ENCODE results near the gene AK4. TPM values are rescaled to one million over a fixed set of nuclear protein-coding genes. Genes with fewer than 3 reads are reported as not detected.

The AK4 gene
- total and polyA plus RNA-seq, 4 donors, result 52.3 to 106 (median 59.3) TPM

DNA sequence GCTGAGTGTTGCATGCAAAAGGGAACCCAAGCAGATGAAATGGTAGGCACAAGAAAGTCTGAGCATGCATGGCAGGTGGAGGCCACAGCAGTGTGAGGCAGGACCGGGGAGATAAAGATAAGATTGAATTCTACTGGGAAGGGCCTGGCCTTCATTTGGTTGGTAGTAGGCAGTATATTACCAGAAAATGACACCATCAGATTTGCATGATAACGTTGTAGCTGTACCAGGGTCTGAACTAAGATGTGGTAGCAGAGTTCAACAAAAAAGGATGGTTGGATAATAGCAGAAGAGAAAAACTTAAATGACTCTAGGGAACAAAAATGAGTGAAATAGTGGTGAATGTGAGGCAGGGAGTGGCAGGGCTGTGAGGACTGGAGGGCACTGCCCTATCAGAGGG, 85.8 kb downstream of the AK4 start:
- 81% methylated on average over 2 of the region's 2 CpGs for WGBS
- no peaks in the 10 kb centered on the region for H3K4me1 ChIP-seq (ENCODE audit: control insufficient read depth in 4 of 4, insufficient read depth in 4 of 4, low read length in 3 of 4)
- H3K9me3 ChIP-seq (ENCODE audit: control insufficient read depth in 4 of 4, low read length in 3 of 4), result no peaks in the 10 kb centered on the region
- TF ChIP-seq RAD21 (IDR thresholded peaks at IDR 0.05), result no peak
- TF ChIP-seq, protein P1, sequence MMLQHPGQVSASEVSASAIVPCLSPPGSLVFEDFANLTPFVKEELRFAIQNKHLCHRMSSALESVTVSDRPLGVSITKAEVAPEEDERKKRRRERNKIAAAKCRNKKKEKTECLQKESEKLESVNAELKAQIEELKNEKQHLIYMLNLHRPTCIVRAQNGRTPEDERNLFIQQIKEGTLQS (IDR thresholded peaks at IDR 0.05), result no peak
- TF ChIP-seq NR2F2 (IDR thresholded peaks at IDR 0.05), result no peak
- TF ChIP-seq GABPA (IDR thresholded peaks at IDR 0.05 in 1 of 2, conservative IDR thresholded peaks at IDR 0.05 in 1 of 2), result no peak
- TF ChIP-seq FOXA1 (IDR thresholded peaks at IDR 0.05), result no peak
- no peak for TF ChIP-seq EGR1 (IDR thresholded peaks at IDR 0.05; ENCODE audit: low read depth in 2 of 2)
- TF ChIP-seq, protein P2, sequence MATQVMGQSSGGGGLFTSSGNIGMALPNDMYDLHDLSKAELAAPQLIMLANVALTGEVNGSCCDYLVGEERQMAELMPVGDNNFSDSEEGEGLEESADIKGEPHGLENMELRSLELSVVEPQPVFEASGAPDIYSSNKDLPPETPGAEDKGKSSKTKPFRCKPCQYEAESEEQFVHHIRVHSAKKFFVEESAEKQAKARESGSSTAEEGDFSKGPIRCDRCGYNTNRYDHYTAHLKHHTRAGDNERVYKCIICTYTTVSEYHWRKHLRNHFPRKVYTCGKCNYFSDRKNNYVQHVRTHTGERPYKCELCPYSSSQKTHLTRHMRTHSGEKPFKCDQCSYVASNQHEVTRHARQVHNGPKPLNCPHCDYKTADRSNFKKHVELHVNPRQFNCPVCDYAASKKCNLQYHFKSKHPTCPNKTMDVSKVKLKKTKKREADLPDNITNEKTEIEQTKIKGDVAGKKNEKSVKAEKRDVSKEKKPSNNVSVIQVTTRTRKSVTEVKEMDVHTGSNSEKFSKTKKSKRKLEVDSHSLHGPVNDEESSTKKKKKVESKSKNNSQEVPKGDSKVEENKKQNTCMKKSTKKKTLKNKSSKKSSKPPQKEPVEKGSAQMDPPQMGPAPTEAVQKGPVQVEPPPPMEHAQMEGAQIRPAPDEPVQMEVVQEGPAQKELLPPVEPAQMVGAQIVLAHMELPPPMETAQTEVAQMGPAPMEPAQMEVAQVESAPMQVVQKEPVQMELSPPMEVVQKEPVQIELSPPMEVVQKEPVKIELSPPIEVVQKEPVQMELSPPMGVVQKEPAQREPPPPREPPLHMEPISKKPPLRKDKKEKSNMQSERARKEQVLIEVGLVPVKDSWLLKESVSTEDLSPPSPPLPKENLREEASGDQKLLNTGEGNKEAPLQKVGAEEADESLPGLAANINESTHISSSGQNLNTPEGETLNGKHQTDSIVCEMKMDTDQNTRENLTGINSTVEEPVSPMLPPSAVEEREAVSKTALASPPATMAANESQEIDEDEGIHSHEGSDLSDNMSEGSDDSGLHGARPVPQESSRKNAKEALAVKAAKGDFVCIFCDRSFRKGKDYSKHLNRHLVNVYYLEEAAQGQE (IDR thresholded peaks at IDR 0.05), result no peak
- TF ChIP-seq, protein P3, sequence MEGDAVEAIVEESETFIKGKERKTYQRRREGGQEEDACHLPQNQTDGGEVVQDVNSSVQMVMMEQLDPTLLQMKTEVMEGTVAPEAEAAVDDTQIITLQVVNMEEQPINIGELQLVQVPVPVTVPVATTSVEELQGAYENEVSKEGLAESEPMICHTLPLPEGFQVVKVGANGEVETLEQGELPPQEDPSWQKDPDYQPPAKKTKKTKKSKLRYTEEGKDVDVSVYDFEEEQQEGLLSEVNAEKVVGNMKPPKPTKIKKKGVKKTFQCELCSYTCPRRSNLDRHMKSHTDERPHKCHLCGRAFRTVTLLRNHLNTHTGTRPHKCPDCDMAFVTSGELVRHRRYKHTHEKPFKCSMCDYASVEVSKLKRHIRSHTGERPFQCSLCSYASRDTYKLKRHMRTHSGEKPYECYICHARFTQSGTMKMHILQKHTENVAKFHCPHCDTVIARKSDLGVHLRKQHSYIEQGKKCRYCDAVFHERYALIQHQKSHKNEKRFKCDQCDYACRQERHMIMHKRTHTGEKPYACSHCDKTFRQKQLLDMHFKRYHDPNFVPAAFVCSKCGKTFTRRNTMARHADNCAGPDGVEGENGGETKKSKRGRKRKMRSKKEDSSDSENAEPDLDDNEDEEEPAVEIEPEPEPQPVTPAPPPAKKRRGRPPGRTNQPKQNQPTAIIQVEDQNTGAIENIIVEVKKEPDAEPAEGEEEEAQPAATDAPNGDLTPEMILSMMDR (IDR thresholded peaks at IDR 0.05; ENCODE audit: low read depth, low read length, missing input control), result no peak
- no peak for TF ChIP-seq RXRA (IDR thresholded peaks at IDR 0.05)
- no peak for TF ChIP-seq JUND (IDR thresholded peaks at IDR 0.05)
- TF ChIP-seq HNF4G (IDR thresholded peaks at IDR 0.05), result no peak
- no peak for TF ChIP-seq YY1 (IDR thresholded peaks at IDR 0.05)
- no peak for TF ChIP-seq SP1 (IDR thresholded peaks at IDR 0.05)
- no peak for TF ChIP-seq TAF1 (conservative IDR thresholded peaks at IDR 0.05)
- TF ChIP-seq, protein P4, sequence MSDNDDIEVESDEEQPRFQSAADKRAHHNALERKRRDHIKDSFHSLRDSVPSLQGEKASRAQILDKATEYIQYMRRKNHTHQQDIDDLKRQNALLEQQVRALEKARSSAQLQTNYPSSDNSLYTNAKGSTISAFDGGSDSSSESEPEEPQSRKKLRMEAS (IDR thresholded peaks at IDR 0.05), result no peak
- no peak for TF ChIP-seq FOXA2 (IDR thresholded peaks at IDR 0.05)
- TF ChIP-seq HNF4A (conservative IDR thresholded peaks at IDR 0.05), result no peak
- no peak overlapping the region for H3K4me3 ChIP-seq (ENCODE audit: low read depth in 1 of 3, low read length in 3 of 3)
- no peak overlapping the region for H3K27ac ChIP-seq (ENCODE audit: low read depth in 1 of 2, low read length in 2 of 2)
- H3K9ac ChIP-seq (ENCODE audit: low read depth in 1 of 2, low read length in 2 of 2), result no peak overlapping the region
- peaks cover 0 to 4% (median 3%) of the 10 kb centered on the region in 4 donors for H3K36me3 ChIP-seq (ENCODE audit: control insufficient read depth in 4 of 4, insufficient read depth in 3 of 4, low read depth in 1 of 4, low read length in 3 of 4)
- H3K27me3 ChIP-seq (ENCODE audit: control insufficient read depth in 4 of 4, insufficient read depth in 4 of 4, low read length in 3 of 4), result no peaks in the 10 kb centered on the region
- no peak for DNase-seq (ENCODE audit: low spot score)

DNA sequence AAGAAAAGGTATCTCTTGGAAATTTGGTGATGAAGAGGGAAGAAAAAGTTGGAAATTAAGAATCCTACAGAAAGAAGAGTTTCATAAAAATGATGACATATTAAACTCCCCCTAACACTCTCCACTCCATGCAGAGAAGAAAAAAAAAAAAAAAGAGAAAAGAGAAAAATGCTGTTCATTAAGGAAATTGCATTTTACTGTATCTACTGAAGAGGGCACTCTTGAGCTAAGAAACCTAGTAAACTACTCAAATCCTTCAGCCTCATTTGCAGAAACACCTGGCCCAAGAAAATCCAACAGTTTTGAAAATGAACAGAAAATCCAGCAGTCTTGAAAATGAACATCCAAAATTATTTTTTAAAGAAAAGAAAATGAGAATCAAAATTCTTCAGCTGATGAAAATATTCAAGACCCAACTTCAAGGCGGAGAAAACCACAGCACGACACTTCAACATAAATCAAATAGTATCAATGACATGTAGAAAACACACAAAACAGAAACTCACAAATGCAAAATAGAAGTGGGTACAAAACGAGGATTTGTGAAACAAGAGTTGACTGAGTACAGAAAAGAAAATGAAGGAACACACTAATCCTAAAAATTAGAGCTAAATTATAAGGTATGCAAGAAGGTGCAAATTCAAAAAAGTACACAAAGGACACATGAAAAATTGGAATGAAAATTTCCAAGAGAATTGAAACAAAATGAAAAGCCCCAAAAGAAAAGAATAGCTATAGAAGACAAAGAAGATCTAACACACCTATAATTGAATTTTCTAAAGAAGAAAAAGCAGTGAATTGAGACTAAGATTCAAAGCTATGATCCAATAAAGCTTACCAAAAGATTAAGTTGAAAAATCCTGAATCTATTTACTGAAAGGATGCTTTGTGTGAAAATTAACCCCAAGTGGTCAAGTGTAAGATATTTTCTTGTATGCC, 88.1 kb downstream of the AK4 start:
- Histone ChIP-seq H3K4me3 (ENCODE audit: low read depth in 1 of 3, low read length in 3 of 3) (no peak overlapping the region), H3K27me3 (ENCODE audit: control insufficient read depth in 4 of 4, insufficient read depth in 4 of 4, low read length in 3 of 4) (no peaks in the 10 kb centered on the region), H3K27ac (ENCODE audit: low read depth in 1 of 2, low read length in 2 of 2) (no peak overlapping the region), H3K9ac (ENCODE audit: low read depth in 1 of 2, low read length in 2 of 2) (no peak overlapping the region), H3K36me3 (ENCODE audit: control insufficient read depth in 4 of 4, insufficient read depth in 3 of 4, low read depth in 1 of 4, low read length in 3 of 4) (no peaks in the 10 kb centered on the region), H3K4me1 (ENCODE audit: control insufficient read depth in 4 of 4, insufficient read depth in 4 of 4, low read length in 3 of 4) (no peaks in the 10 kb centered on the region), H3K9me3 (ENCODE audit: control insufficient read depth in 4 of 4, low read length in 3 of 4) (no peaks in the 10 kb centered on the region)
- 84% methylated on average over 3 of the region's 3 CpGs for WGBS
- no peak for DNase-seq (ENCODE audit: low spot score)
- TF ChIP-seq JUND (IDR thresholded peaks at IDR 0.05) (no peak), RAD21 (IDR thresholded peaks at IDR 0.05) (peak; percentile 67 to 77), FOXA1 (IDR thresholded peaks at IDR 0.05) (no peak)
- TF ChIP-seq, protein P5, sequence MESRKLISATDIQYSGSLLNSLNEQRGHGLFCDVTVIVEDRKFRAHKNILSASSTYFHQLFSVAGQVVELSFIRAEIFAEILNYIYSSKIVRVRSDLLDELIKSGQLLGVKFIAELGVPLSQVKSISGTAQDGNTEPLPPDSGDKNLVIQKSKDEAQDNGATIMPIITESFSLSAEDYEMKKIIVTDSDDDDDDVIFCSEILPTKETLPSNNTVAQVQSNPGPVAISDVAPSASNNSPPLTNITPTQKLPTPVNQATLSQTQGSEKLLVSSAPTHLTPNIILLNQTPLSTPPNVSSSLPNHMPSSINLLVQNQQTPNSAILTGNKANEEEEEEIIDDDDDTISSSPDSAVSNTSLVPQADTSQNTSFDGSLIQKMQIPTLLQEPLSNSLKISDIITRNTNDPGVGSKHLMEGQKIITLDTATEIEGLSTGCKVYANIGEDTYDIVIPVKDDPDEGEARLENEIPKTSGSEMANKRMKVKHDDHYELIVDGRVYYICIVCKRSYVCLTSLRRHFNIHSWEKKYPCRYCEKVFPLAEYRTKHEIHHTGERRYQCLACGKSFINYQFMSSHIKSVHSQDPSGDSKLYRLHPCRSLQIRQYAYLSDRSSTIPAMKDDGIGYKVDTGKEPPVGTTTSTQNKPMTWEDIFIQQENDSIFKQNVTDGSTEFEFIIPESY (IDR thresholded peaks at IDR 0.05), result no peak
- TF ChIP-seq, protein P2 (IDR thresholded peaks at IDR 0.05), result no peak
